ENCODE results near the gene FBLN1. TPM values are rescaled to one million over a fixed set of nuclear protein-coding genes. Genes with fewer than 3 reads are reported as not detected.
"Not testable (repeated sequence)": the region's sequence is repeated elsewhere in the genome, so short reads cannot be mapped to it uniquely, and the experiment has no call there.

FBLN1 gene
- total RNA-seq, 1 donor from 2014 or later, result 271 TPM

GRCh38 chr22:45600790-45601730, 98.4 kb downstream of the FBLN1 start:
- no peak overlapping the region for H3K4me3 Mint-ChIP-seq
- H3K36me3 Mint-ChIP-seq, result peaks cover 4% of the 10 kb centered on the region
- DNase-seq (ENCODE audit: extremely low spot score, unreplicated experiment), result no peak
- no peaks in the 10 kb centered on the region for H3K27me3 Mint-ChIP-seq
- no peaks in the 10 kb centered on the region for H3K9me3 Mint-ChIP-seq
- TF ChIP-seq CTCF (conservative IDR thresholded peaks at IDR 0.05), result no peak
- H3K27ac Mint-ChIP-seq, result no peak overlapping the region
- peaks cover 7% of the 10 kb centered on the region for H3K4me1 Mint-ChIP-seq (ENCODE audit: unreplicated experiment)

DNA sequence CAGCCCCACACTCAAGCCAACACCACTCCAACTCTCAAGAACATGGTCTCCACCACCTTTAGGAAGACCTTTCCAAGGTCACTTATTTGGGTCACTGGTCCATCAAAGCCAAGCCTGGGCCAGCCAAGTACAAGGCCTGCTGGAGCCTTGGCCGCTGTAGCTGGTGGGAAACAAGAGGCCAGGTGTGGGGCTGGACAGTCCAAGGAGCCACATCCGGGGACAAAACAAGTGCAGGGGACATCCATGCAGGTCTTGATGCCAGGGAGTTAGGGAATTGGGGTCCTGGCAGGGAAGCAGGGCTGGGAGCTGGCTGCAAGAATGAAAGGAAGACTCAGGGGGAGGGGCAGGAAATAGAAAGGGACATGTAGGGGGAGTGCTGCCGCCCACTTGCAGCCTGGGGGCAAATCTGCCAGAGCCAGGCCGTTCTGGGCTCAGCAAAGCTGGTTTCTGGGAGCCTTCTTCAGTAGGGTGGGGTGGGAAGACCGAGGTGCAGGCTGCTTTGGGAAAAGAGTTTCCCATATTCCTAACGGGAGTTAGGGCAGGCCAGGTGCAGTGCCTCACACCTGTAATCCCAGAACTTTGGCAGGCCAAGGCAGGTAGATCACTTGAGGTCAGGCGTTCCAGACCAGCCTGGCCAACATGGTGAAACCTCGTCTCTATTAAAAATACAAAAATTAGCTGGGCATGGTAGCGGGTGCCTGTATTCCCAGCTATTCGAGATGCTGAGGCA, 99.5 kb downstream of the FBLN1 start:
- no peak for TF ChIP-seq CTCF (conservative IDR thresholded peaks at IDR 0.05)
- Mint-ChIP-seq H3K27ac (peak overlapping the region; percentile 30), H3K27me3 (no peaks in the 10 kb centered on the region), H3K9me3 (no peaks in the 10 kb centered on the region), H3K4me3 (no peak overlapping the region), H3K4me1 (ENCODE audit: unreplicated experiment) (peaks cover 11% of the 10 kb centered on the region), H3K36me3 (peaks cover 4% of the 10 kb centered on the region)
- no peak for DNase-seq (ENCODE audit: extremely low spot score, unreplicated experiment)

GRCh38 chr22:45602824-45603595, 100.3 kb downstream of the FBLN1 start:
- Mint-ChIP-seq H3K9me3 (no peaks in the 10 kb centered on the region), H3K36me3 (peaks cover 4% of the 10 kb centered on the region), H3K4me3 (peak overlapping the region; percentile 45), H3K4me1 (ENCODE audit: unreplicated experiment) (peaks cover 11% of the 10 kb centered on the region), H3K27me3 (no peaks in the 10 kb centered on the region), H3K27ac (peak overlapping the region; percentile 64)
- DNase-seq (ENCODE audit: extremely low spot score, unreplicated experiment), result no peak
- TF ChIP-seq CTCF (conservative IDR thresholded peaks at IDR 0.05), result no peak

- H3K4me1 Mint-ChIP-seq (ENCODE audit: unreplicated experiment), result peaks cover 11% of the 10 kb centered on the region
Measured at GRCh38 chr22:45603619-45604018, 100.9 kb downstream of the FBLN1 start.

DNA sequence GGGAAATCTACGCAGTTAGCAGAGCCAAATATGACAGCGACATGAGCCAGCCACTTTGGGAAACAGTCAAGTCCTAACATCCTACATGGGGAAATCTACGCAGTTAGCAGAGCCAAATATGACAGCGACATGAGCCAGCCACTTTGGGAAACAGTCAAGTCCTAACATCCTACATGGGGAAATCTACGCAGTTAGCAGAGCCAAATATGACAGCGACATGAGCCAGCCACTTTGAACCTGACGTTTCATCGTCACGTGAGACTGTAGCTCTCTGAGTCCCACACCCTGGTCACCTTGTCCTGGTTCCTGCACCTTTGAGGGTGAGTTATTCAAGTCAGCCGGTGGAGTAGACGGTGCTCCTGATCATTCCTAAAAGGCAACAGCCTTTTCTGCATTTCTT, 105.4 kb downstream of the FBLN1 start:
- not testable (repeated sequence) for H3K9me3 Mint-ChIP-seq; H3K27ac Mint-ChIP-seq; DNase-seq (ENCODE audit: extremely low spot score, unreplicated experiment); H3K4me3 Mint-ChIP-seq; H3K36me3 Mint-ChIP-seq
- Mint-ChIP-seq H3K27me3 (peaks cover 11% of the 10 kb centered on the region), H3K4me1 (ENCODE audit: unreplicated experiment) (peaks cover 23% of the 10 kb centered on the region)

More at GRCh38 chr22:45603619-45604018, 100.9 kb downstream of the FBLN1 start:
- no peak for DNase-seq (ENCODE audit: extremely low spot score, unreplicated experiment)
- Mint-ChIP-seq H3K4me3 (no peak overlapping the region), H3K27ac (peak overlapping the region; percentile 64), H3K9me3 (no peaks in the 10 kb centered on the region), H3K27me3 (peaks cover 2% of the 10 kb centered on the region), H3K36me3 (peaks cover 4% of the 10 kb centered on the region)
- TF ChIP-seq CTCF (conservative IDR thresholded peaks at IDR 0.05), result no peak

Measured in type B pancreatic cell (in vitro differentiated cells).